C4-2B (cell line): ENCODE results near the gene MRPL11.

Experiments used
- H3K27ac ChIP-seq: fragments of 450-650 bp; 2 replicates; pipeline ENCODE4 v1.5.1; 2017
- CTCF ChIP-seq: fragments of 450-650 bp; conservative IDR thresholded peaks from 2 replicates; pipeline ENCODE4 v1.5.1; 2017; ENCODE audit warnings: mild to moderate bottlenecking
- ZFX ChIP-seq: fragments of 450-650 bp; IDR thresholded peaks from 2 replicates; pipeline ENCODE4 v1.6.1; 2017

Gene MRPL11

DNA sequence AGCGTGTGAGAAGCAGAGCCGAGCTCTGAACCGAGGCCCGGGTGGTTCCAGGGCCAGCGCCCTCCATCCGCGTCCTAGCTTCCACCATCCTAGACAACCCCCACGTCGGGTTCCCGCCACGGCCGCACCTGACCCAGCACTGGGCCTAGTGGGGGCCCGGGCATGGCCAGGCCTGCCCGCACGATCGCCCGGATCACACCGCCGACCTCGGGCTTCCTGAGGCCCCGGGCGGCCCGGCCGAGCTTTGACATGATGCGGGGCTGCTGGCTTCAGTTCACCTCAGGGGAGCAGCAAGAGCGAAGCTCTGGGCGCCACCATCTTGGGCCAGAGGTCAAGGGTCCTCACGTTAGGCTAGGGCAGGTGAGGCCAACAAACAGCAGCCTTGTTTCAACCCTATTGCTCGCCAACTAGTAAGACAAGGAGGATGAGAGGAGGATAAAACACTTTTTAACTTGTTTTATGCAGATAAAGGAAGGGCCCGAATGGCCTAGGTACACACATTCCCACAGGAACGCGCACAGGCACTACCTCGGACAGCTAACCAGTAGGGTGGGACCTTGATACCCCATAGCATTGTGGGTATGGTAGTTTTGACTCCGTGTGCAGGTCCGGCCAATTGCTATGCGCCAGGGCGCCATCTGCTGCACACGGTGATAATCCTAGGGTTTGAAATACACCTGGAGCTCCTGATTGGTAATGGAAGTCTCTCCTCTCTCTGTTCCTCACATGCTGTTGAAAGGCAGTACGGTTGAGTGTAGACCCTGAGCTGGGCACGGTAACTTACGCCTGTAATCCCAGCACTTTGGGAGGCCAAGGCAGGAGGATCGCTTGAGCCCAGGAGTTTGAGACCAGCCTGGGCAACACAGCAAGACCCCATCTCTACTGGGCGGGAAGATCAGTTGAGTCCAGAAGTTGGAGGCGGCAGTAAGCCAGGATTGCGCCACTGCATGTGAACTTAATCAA lies at the start of gene MRPL11:
MRPL11 (minus strand) TSS at position 345 of the 963 bp plus-strand sequence; CDS start at position 251, 94 bp downstream.
- TF ChIP-seq ZFX (peak; percentile 94), CTCF (peak; percentile 93)

DNA sequence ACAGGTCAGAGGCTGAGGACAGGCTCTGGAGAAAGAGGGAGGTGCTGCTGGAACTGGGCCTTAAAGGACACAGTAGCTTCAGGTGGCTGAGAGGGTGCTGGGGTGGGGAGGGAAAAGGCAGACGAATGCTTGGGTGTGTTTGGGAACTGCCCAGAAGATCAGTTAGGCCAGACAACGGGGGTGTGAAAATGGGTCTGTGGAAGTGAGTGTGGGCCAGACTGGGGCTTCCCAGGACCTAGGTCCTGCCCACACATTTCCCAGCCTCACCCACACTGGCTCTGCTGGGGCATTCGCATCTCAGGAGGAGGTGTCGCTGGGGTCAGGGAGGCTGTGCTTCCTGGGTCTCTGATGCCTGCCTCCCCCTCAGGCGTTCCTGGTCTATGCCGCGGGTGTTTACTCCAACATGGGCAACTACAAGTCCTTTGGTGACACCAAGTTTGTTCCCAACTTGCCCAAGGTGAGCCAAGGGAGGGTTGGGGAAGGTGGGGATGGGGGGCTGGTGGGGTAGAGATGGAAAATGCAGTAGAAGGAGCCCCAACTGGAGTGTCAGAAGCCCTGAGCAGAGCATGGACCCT lies 46.2 kb upstream of the MRPL11 start:
- TF ChIP-seq ZFX, result no peak
- TF ChIP-seq CTCF, result no peak
- H3K27ac ChIP-seq, result no peak overlapping the region

More for the DNA sequence above, at the start of gene MRPL11:
- peak within 1 kb of the TSS; percentile 88 for H3K27ac ChIP-seq

- TF ChIP-seq CTCF (no peak), ZFX (peak; percentile 100)
These were observed 41.7 kb upstream of the MRPL11 start, which contains the start of gene DPP3 for GRCh38 chr11:66480117-66480938. DPP3 (plus strand) TSS chr11:66480434; CDS start chr11:66482201, 1,767 bp downstream.

DNA sequence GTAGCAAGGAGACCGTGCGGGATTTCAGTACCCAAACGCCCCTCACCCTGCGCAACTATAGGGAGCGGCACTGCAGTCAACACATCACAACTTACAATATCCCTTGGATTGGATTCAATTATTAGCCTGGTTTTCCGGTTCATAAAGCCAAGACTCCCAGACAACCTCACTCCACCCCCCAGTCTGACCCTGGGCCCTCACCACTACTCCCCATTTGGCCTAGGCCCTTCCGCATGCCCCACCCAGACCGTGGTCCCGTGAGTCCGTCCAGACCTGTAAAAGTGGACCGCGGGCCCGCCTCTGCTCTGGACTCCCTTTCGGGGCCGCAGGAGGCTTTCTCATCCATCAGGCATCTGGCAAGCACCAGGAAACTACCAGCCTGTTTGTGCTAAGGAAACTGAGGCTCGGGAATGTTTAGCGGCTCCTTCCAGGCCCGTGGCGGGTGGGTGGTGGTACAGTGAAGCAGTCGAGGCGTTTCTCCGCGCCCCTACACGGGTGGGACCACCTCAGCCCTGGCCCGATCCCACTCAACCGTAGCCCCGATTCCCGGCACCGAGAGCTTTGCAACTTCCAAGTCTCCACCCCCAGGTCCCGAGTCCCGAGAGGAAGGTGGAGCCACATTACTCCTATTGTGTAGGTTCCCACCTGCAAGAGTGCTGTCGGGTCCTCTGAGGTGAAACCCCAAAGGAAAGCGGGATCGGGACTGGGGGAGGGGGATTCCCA lies 40.9 kb upstream of the MRPL11 start:
- TF ChIP-seq CTCF, result no peak
- TF ChIP-seq ZFX, result no peak
- peak overlapping the region; percentile 93 for H3K27ac ChIP-seq

More at GRCh38 chr11:66480117-66480938, 41.7 kb upstream of the MRPL11 start, which contains the start of gene DPP3:
- peak within 1 kb of the TSS; percentile 93 for H3K27ac ChIP-seq

GRCh38 chr11:66478729-66479393 lies 40.2 kb upstream of the MRPL11 start:
- H3K27ac ChIP-seq, result peak overlapping the region; percentile 93

More at GRCh38 chr11:66478729-66479393, 40.2 kb upstream of the MRPL11 start:
- TF ChIP-seq CTCF, result peak; percentile 98
- TF ChIP-seq ZFX, result no peak
